OCI-M2 (cell line): Measurements from ENCODE around the gene CCDC91.

Experiments used
- DNase-seq: peaks from one replicate; lab custom pipeline; 2025; ENCODE audit not compliant: unreplicated experiment; lab: John Stamatoyannopoulos, UW

The CCDC91 gene

GRCh38 chr12:28574746-28575592 is 384.7 kb downstream of the CCDC91 start:
- DNase-seq = no peak

GRCh38 chr12:28575593-28576205 is 385.4 kb downstream of the CCDC91 start:
- no peak for DNase-seq

GRCh38 chr12:28578361-28578760 is 388.1 kb downstream of the CCDC91 start:
- DNase-seq = no peak

GRCh38 chr12:28578833-28579252 is 388.6 kb downstream of the CCDC91 start:
- DNase-seq = no peak

- DNase-seq = no peak
These were observed 392.6 kb downstream of the CCDC91 start for GRCh38 chr12:28582672-28583376.

GRCh38 chr12:28583701-28584261 is 393.5 kb downstream of the CCDC91 start:
- DNase-seq = no peak

- DNase-seq = no peak
These were observed 394.9 kb downstream of the CCDC91 start for GRCh38 chr12:28585146-28585545.

GRCh38 chr12:28586481-28586880 is 396.2 kb downstream of the CCDC91 start:
- no peak for DNase-seq

GRCh38 chr12:28591831-28592230 is 401.6 kb downstream of the CCDC91 start:
- DNase-seq = no peak
